GOT3 (cell line): Measurements from ENCODE around the gene FNIP2.
"Not testable (repeated sequence)": the region's sequence is repeated elsewhere in the genome, so short reads cannot be mapped to it uniquely, and the experiment has no call there.

ENCODE experiments used
- DNase-seq: peaks from one replicate; lab custom pipeline; 2025; ENCODE audit warnings: mixed read lengths; lab: John Stamatoyannopoulos, UW

The FNIP2 gene

DNA sequence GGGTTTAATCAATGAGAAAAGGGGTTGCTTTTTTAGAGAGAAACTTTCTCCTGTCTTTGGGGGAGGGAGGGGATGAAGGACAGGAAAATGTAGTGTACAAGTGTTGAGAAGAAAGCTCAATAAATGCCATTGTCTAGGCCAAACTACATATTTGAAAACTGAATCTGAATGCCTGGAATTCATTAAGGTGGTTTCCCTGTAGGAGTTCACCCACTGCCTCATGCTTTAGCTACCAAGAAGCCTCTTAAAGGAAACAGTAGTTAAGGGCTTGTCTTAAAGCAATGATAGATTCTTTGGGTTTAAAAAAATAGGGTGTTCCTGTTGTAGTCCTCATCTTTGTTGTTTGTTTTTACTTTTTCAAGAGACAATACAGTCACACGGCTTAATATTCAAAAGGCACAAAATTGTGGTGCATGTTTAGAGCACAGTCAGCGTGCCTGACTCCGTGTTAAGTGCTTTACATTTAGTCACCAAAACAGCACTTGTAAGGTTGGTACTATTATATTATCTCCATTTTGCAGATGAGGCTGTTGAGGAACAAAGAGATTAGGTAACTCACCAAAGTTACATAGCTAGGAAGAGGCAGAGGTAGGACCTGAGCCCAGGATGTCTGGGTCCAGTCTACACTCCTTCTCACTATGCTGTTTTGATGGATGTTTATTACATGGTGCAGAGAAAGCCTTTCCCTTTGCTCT lies 46.0 kb downstream of the FNIP2 start:
- DNase-seq, result no peak

DNA sequence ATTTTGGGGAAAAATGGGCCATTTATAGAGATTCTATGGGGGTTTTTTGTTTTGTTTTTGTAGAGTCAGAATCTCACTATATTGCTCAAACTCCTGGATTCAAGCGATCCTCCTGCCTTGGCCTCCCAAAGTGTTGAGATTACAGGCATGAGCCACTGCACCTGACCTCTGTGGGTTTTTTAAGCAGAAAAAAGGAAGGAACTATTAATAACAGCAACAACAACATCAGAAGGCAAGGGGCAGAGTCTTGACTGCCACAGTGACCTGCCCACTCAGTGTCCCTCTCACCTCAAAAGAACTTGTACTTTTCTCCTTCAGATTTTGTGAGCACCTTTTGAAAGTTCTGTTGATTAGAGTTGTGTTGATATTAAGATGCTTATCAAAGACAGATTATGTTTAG lies 48.1 kb downstream of the FNIP2 start:
- DNase-seq, result no peak

DNA sequence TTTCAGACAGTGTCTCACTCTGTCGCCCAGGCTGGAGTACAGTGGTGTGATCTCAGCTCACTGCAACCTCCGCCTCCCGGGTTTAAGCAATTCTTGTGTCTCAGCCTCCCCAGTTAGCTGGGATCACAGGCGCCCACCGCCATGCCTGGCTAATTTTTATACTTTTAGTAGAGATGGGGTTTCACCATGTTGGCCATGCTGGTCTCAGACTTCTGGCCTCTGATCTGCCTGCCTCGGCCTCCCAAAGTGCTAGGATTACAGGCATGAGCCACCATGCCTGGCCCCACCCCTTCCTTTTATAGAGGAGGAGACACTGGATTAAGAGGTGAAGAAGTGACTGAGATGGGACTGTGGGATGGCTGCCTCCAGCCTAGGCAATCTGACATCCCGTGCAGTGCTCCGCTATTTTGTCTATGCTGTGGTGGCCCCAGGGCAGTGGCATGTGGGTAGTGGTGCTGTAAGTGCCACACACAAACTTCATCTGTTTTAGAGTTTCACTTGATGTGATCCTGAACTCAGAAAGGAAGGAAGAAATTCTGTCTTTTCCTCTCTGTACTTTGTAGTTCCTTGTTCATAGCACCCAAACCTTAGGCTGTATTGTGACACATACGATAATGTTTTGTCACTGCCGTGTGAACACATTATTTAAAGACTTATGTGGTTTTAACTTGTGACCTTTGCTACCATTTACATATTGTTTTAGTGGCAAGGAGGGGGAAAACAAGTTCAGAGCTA lies 48.9 kb downstream of the FNIP2 start:
- no peak for DNase-seq

DNA sequence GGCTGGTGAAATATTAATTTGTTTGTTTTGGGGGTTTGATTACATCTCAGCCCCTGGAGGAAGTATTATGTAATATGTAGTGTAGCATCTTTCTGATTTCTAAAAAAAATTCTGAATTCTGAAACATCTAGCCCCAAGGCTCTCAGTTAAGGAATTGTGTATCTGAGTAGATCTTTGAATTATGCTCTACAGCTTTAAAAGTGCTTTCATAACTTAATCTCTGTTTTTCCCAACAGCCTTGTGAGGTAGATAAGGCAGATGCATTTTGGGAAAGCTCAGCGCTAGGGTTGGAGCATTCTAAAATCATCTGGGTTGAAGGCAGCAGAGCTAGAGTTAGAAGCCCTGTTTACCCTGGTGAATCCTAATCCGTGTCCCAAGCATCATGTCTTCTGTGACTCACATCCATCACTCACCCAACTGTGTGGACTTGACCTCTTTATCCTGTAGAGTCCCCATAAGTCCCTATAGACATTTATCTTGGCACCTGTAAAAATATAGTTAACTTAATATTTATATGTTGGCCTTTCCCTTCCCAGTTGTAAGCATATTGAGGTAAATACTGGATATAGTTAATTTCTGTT lies 49.8 kb downstream of the FNIP2 start:
- no peak for DNase-seq

DNA sequence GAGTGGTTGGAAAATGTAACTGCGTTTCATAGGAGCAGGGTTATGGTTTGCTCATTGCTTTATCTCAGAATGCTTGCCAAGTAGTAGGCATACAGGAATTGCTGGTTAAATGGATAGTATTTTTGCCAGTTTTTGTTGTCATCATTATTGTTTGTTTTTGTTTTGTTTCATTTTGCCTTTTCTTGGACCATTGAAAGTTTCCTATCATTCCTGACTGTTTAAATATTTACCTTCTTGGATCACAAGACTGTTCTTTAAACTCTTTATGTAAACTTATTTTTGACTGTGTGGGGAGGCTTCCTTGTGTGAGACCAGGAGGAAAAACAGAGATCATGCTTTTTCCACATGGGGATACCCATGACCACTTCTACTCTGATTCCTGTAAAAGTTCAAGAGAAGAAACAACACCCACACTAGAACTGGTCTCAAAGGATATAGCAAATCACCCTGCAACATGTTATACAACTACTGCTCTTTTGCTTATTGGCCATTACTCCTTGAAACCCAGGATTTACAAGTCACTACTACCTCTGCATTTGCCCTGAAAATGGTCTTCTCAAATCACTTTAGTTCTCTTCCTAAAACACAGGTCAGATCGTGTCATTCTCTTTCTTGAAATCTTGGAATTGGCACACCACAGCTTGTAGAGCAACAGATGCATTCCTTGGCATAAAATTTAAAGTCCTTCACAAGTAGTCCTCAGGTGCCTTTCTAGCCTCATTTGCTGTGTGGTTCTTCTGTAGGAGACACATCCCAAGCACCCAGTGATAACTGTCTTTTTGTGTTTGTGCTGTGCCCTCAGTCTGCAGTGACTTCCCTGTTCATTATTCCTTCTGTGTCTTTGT lies 51.3 kb downstream of the FNIP2 start:
- DNase-seq, result no peak

DNA sequence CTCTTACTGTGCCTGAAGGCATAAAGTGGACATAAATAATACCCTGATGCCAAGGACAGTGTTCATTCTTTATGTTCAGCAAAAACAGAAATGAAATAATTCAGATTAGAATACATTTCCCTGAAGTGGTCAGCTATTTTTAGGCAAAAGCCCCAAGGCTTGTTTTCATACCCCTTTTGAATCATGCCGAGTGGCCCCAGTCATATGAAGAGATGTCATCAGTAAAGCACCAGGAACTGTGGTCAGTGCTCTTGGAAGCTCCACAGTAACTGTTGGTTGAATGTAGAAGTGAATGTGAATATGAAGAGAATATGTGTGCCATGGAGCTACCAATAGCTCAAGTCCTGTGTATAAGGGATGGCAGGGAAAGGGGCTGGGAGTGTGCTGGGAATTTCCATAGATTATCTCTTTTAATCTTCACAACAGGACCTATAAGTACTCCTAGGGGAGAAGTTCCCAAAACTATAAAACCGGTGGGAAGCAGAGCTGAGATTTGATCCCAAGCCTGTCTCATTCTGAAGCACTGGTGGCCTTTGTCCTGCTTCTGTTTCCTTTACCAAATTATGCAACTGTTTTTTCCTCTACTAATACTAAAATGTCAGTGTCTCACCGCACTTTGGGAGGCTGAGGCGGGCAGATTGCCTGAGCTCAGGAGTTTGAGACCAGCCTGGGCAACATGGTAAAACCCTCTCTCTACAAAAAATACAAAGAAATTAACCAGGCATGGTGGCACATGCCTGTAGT lies 52.6 kb downstream of the FNIP2 start:
- DNase-seq, result no peak

DNA sequence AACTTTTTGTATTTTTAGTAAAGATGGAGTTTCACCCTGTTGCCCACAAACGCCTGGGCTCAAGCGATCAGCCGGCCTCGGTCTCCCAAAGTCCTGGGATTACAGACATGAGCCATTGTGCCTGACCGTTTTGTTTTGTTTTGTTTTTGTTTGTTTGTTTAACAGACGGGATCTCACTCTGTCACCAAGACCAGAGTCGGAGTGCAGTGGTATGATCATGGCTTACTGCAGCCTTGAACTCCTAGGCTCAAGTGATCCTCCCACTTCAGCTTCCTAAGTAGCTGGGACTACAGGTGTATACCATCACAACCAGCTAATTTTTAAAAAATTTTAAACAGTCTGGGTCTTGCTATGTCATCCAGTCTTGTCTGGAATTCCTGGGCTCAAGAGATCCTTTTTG lies 53.5 kb downstream of the FNIP2 start:
- no peak for DNase-seq

DNA sequence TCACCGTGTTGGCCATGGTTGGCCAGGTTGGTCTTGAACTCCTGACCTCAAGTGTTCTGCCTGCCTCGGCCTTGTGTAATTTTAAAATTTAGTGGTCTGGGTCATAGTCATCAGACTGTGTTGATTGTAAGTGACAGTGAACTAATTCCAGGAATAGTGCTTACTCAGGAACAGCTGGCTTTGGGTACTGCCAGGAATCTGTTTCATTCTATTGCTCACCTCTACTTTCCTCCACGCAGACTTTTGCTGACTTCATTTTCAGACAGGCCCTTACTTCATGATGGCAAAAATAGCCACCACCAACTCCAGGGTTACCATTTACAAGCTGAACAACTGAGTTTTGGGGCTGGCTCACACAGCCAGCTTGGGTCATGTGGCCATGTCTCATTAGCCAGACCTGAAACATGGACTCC lies 54.6 kb downstream of the FNIP2 start:
- no peak for DNase-seq

DNA sequence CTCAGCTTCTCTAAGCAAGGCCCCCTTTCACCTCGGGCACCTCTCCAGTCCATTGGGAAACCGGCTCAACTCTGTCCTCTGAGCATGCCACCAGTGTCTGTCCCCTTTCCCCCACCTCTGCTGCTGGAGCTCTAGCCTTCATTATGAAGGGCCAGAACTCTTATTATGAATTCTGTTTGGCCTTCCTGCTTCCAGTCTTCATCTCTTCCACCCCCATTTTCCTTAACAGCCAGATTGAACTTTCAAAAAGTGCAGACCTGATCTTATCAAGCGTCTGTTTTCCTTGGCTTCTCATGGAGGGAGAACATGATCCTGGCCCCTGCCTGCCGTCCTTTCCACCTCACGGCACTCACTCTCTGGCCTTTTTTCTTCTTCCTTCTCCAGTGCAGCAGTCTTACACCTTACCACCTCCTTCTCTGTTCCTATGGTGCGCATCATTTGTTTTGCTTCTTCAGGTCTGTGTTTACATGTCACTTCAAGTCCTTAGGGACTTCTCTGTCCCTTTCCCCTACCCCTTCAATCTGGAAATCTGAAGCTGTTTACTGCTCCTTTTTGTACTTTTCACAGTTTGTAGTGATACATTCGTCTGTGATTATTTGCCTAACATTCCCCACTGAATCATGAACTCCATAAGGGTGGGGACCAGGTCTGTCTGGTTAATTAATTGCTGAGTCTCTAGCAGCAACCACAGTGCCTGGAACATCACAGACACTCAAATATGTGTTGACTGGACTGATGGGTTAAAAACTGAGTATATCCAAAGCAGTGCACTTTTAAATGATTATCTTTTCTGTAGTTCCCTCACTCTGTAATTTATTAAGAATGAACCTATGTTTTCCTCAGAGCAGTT lies 55.8 kb downstream of the FNIP2 start:
- DNase-seq, result no peak

DNA sequence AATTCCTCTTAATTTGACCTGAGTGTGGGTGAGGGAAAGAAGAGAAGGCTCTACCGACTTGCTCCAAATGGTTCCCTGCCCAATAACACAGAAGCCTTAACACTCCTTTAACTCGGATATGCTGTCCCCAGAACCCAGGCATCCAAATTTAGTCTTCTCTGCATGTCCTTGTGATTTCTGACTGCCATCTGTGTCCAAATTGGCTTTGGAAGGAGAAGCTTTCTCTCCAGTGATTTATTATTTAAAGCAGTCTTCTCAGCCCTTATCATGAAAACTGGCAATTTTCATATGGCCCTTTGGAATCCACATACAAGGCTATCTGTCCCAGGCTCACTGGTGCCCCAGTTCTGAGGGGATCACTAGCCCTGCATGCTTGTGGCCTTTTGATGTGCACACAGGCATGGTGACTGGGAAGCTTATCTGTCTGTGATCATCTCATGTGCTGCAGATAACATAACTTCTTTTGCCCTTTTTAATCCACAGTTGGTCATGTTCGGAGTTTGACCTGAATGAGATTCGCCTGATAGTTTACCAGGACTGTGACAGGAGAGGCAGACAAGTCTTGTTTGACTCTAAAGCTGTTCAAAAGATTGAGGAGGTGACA lies 56.7 kb downstream of the FNIP2 start:
- no peak for DNase-seq

DNA sequence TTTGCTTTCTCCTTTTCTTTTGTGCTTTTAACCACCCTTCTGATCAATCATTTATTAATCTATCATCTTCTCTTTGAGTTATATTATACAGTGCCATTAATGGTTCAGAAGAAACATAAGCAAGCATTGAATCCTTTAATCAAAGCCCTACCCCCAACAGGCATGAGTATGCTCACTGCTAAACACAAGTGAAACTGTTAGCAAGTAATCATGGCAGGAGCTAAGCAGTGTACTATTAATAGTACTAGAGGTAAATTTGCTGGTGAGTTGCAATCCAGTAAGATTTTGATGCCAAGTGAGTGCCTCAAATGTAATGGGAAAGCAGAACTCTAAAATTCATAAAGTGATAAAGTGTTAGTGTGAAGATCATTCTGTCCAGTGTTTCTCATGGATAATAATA lies 57.2 kb downstream of the FNIP2 start:
- no peak for DNase-seq

DNA sequence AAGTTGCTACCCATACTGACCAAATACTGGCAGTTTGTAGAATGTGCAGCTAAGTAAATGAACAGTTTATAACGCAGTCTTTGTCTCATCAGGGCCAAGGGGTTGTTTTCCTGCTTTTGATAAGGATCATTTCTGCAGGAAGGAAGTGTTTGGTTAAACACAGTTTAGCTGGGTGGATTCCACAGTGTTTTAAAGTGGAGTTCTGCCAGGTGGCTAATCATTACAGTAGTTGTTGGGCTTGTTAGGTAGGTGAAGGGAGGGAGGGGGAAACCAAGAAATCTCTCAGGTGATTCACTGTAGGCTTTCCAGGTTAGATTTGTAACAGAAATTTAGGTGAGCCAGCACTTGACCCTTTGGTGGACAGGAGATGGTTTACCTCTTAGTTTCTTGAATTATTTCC lies 58.1 kb downstream of the FNIP2 start:
- no peak for DNase-seq

DNA sequence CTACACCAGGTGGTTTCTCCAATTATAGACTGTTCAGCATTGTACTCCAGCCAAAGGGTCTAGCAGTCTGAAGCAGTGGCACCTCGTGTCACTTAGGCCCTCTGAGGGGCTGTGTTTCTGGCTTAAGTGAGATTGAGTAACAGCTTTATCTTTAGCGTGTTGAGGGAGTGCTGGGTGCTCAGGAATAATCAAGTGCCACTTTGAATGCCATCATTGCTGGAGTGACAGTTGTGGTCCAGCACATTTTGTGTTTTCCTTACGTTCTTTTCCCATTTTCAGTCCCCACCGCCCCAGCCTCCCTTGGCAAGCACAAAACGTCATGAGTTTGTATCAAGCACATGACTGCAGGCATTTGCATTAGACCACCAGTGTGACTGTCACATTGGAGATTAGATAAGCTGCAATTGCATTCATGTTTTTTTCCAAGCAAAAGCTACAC lies 58.7 kb downstream of the FNIP2 start:
- DNase-seq, result no peak

DNA sequence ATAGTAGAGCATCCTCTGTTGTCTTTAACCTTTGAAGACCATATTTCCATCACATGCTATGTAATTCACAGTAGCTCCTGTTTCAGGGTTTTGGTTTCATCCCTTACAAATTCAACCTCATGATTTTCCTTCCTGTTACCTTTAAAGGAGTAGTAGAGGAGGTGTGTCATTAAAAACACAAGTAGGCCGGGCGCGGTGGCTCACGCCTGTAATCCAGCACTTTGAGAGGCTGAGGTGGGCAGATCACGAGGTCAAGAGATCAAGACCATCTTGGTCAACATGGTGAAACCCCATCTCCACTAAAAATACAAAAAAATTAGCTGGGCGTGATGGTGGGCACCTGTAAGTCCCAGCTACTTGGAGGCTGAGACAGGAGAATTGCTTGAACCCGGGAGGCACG lies 59.3 kb downstream of the FNIP2 start:
- not testable (repeated sequence) for DNase-seq

DNA sequence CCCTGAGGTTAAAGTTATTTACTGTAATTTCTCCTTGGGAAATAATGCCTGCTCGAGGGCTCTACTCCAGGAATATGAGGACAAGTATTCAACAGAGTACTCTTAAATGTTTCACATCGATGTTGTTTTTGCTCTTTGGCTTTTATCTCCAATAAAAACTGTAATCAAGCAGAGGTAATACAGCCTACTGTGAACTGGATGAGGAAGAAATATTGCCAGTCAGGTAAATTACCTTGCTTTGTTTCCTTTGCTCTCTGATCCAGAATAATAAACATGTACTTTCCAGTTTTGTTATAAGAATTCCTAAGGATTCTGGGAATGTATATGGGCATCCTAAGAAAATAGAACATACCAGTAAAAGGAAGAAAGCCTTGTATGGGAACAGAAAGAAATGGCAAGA lies 60.4 kb downstream of the FNIP2 start:
- no peak for DNase-seq

DNA sequence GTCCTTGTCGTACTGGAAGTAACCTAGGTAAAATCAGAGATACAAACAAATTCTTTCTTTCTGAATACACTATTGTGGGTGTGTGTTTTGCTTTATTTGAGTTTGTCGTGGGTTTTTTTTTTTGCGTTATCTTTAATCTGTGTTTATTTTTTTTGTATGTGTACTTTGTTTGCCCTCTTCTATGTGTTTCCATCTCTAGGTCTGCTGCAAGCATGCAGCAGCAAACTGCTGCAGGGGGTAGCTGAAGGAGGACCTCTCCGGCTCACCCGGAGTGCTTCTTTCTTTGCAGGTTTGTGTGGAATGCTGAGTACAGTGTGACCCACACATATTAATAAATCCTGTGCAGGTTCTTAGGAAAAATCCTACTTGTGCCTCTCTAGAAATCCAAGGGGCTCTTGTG lies 64.8 kb downstream of the FNIP2 start:
- no peak for DNase-seq

DNA sequence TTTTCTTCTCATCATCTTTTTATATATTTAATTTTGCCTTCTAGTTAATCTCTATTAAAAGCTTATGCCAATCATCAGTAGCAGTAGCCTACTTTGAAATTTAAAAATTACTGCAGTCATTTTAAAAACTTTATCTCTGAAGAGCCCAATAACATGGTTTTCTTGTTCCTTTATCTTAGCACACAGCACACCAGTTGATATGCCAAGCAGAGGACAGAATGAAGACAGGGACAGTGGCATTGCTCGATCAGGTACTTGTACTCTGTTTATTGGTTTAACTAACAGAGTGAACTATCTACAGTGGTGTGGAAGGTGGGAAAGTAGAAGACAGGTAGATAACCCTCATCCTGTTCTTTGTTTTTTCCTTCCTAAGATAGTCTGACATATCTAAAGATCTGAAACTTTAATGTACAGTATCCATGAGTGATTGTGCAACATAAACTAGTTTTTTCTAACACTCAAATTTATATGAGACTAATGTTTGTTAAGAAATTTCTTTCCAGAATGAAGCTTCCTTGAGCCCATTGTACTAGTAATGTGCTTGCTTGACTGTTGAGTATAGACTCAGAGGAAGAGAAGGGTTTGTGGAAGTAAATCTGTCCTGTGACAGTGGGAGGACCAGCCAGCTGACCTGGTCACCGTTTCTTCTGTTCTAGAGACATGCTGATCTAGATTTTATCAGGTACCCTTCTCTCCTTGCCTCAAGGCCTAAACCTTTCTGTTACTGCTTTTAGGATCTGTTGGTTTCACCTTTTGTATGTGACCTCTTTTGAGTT lies 66.6 kb downstream of the FNIP2 start:
- no peak for DNase-seq

DNA sequence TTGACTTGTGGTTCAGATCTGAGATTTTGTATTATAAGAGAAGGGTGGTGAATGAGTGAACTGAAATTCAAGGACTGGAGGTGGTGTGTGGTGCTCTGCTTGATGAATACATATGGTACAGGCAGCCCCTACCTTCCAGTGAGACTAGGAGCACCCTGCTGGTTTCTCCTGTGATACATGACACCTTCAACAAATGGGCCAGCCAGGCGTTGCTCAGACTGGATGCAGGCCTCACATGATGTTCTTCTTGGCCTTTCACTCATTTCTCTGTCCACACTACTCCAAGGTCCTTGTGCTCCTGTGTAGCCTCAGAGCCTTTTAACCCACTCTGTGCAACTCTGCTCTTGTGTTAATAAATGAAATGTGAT lies 67.2 kb downstream of the FNIP2 start:
- no peak for DNase-seq

DNA sequence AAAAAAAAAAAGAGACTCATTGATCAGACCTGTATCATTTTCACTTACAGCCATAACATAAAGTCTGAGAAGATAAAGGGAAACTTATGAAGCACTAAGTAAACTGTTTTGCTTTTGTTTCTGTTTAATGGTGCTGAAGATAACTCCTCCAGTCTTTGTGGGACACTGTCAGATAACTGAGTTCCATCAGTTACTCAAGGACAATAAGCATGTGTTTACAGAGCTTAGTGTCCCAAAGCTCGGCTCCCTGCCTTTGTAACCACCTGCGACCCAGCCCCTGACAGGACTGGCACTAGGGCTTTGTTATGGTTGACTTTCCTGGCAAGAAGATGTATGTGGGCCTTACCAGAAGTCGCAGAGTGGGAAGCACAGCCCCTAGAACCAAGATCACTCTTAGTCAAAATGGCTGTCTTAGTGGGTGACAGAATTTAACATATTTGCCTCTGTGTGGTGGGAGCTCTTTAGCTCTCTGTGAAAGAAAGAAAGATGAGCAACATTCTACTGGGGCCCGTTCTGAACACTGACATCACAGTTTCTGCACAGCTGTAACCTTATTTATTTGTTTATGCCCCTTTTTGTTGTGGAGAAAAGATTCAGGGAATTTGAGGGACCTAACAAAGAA lies 68.1 kb downstream of the FNIP2 start:
- no peak for DNase-seq
